Activated CD8-positive, alpha-beta memory T cell treated with anti-CD3 and anti-CD28 coated beads, Interleukin-2, amount 50 U/mL, for 48 hours (primary cell): ENCODE results near the gene PYGM.

Source experiments
- DNase-seq: peaks from one replicate; pipeline ENCODE4 v3.0.0-alpha.2; 2020

The PYGM gene

GRCh38 chr11:64759722-64760719 lies at the start of gene PYGM:
Gene PYGM (minus strand): TSS chr11:64759974. CDS start chr11:64759898, 76 bp downstream.
- no peak for DNase-seq

GRCh38 chr11:64805481-64805880 lies 45.7 kb upstream of the PYGM start:
- no peak for DNase-seq

- DNase-seq = no peak
Measured at GRCh38 chr11:64804346-64805210, 44.8 kb upstream of the PYGM start.

- no peak for DNase-seq
Measured at GRCh38 chr11:64803846-64804345, 44.1 kb upstream of the PYGM start.

GRCh38 chr11:64803158-64803845 lies 43.5 kb upstream of the PYGM start, which contains the start of gene MAP4K2:
Gene MAP4K2 (minus strand): TSS chr11:64803214. CDS start chr11:64803149, 65 bp downstream.
- peak; percentile 91 for DNase-seq

GRCh38 chr11:64802370-64803157 lies 42.8 kb upstream of the PYGM start:
- peak; percentile 71 for DNase-seq

- no peak for DNase-seq
Measured at GRCh38 chr11:64801561-64802369, 42.0 kb upstream of the PYGM start.

- DNase-seq = no peak
Measured at GRCh38 chr11:64801158-64801464, 41.3 kb upstream of the PYGM start.

GRCh38 chr11:64800303-64801157 lies 40.8 kb upstream of the PYGM start:
- DNase-seq = no peak

GRCh38 chr11:64799623-64800302 lies 40.0 kb upstream of the PYGM start:
- DNase-seq = no peak

GRCh38 chr11:64799256-64799622 lies 39.5 kb upstream of the PYGM start:
- DNase-seq = no peak

- no peak for DNase-seq
Measured at GRCh38 chr11:64796757-64797541, 37.2 kb upstream of the PYGM start.

GRCh38 chr11:64796047-64796756 lies 36.4 kb upstream of the PYGM start:
- no peak for DNase-seq

- no peak for DNase-seq
Measured at GRCh38 chr11:64794526-64794925, 34.8 kb upstream of the PYGM start.

GRCh38 chr11:64793271-64794160 lies 33.7 kb upstream of the PYGM start:
- no peak for DNase-seq

GRCh38 chr11:64792482-64792881 lies 32.7 kb upstream of the PYGM start:
- DNase-seq = no peak

- DNase-seq = no peak
Measured at GRCh38 chr11:64791781-64792291, 32.1 kb upstream of the PYGM start.
